Posterior cingulate gyrus (tissue), 11 donors: Measurements from ENCODE around the gene ATP2A3.

Experiments
- DNase-seq, 10 donors: peaks; one replicate each; pipeline versions ENCODE4 v3.0.0 to v3.0.0-alpha.2; 2020 to 2021; ENCODE audit warnings: mixed read lengths in 3 of 10
- intact Hi-C: fragments of 100-400 bp; cut with DNase I; formaldehyde crosslinking; loops from one replicate; pipeline ENCODE4 v1.15.1; 2023

The ATP2A3 gene

DNA sequence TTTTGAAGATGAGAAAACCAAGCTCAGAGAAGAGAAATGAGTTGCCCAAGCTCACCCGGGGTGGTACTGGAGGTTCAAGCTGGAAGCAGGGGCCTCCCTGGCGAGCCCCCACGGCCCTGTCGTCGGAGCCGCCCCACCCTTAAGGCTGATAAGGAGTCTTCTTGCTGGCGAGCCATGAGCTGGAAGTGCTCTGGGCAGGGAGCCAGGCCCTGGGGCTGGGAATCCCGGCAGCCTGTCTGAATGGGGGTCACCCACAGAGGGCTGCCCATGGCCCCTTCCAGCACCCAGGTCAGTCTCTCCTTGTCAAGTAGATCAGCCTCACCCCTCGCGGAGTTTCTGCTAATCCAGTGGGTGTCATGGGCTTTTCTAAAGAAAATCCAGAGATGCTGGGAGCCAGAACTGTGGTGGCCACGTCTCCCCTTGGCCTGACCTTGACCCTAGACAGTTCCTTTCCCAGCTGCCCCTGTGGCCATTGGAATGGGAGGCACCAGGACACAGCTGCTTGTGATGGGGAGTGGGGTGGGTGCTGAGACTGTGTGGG lies 46.8 kb downstream of the ATP2A3 start:
- intact Hi-C loops: loop anchor here (5.0 kb wide), 1 partner anchor 90 kb away; no protein-coding TSS in a partner anchor
- DNase-seq: no peak

DNA sequence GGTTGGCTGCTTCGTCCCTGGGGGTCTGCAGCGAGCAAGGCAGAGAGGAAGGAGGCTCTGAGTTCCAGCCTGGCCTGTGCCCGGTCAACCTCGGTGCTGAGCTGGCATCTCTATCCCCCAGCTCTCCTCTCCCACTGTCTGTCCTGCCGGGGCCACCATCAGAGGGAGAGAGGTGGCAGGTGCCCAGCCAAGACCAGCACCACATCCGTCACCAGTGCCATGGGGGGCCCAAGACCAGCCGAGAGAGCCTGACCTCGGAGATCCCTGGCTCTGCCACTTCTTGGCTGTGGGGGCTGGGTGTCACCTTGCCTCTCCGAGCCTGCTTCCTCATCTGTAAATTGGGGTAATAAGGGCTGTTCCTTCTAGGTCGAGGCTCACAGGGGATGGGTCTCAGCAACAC lies 47.4 kb downstream of the ATP2A3 start:
- no peak for DNase-seq
- intact Hi-C loops: loop anchor here (5.0 kb wide), 1 partner anchor 90 kb away; no protein-coding TSS in a partner anchor

- no peak for DNase-seq
- intact Hi-C loops: loop anchor here (5.0 kb wide), 1 partner anchor 91 kb away; no protein-coding TSS in a partner anchor
Measured at GRCh38 chr17:3915995-3916696, 48.1 kb downstream of the ATP2A3 start, which contains the start of gene P2RX1. Gene P2RX1, minus strand, starts transcription at chr17:3916465. Its CDS starts 240 bp downstream, at chr17:3916225.

GRCh38 chr17:3915581-3915994 lies 48.6 kb downstream of the ATP2A3 start:
- intact Hi-C loops: loop anchor here (5.0 kb wide), 1 partner anchor 92 kb away; no protein-coding TSS in a partner anchor
- no peak for DNase-seq

- intact Hi-C loops: no loop called here
- no peak for DNase-seq
Measured at GRCh38 chr17:3914312-3914670, 49.9 kb downstream of the ATP2A3 start.

DNA sequence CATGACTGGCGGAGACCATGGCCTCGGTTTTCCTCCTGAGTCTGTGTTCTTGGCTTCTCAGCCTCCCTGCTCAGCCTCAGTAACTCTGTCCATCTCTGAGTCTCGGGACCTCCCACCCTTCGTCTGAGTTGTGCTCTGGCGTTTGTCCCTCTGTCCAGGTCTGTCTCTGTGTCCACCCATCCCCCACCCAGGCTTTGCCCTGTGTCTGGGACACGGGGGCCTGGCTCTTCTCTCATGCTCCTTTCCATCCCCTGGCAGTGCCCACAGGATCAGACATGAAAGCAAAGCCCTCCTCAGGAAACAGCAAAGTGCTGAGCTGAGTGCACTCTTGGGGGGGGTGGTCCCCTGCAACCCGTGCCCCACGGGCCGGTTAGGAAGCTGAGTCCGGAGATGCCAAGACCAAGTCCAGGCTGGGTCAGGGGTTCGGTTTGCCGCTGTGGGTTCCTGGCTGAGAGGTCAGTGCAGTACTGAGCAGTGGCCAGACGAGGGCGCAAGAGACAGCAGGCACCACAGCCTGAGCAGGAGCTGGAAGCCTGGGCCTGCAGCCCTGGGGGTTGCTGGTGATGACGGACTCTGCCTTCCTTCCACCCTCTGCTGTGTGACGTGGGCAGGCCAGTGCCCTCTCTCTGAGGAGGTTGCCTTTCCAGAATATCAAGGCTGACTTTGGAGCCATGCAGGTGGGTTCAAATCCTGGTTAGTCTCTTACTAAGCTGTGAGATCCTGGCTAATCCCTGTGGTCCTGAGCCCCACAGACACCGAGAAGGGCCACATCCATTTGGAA lies 50.5 kb downstream of the ATP2A3 start:
- DNase-seq: peak; percentile 67 to 97 (median 86)
- intact Hi-C loops: no loop called here

GRCh38 chr17:3912827-3913226 lies 51.4 kb downstream of the ATP2A3 start:
- intact Hi-C loops: no loop called here
- DNase-seq: no peak

- intact Hi-C loops: no loop called here
- DNase-seq: no peak
Measured at GRCh38 chr17:3911271-3912053, 52.8 kb downstream of the ATP2A3 start.

- intact Hi-C loops: no loop called here
- no peak for DNase-seq
Measured at GRCh38 chr17:3910420-3911270, 53.6 kb downstream of the ATP2A3 start.

GRCh38 chr17:3909257-3909656 lies 55.0 kb downstream of the ATP2A3 start:
- intact Hi-C loops: no loop called here
- DNase-seq: no peak

DNA sequence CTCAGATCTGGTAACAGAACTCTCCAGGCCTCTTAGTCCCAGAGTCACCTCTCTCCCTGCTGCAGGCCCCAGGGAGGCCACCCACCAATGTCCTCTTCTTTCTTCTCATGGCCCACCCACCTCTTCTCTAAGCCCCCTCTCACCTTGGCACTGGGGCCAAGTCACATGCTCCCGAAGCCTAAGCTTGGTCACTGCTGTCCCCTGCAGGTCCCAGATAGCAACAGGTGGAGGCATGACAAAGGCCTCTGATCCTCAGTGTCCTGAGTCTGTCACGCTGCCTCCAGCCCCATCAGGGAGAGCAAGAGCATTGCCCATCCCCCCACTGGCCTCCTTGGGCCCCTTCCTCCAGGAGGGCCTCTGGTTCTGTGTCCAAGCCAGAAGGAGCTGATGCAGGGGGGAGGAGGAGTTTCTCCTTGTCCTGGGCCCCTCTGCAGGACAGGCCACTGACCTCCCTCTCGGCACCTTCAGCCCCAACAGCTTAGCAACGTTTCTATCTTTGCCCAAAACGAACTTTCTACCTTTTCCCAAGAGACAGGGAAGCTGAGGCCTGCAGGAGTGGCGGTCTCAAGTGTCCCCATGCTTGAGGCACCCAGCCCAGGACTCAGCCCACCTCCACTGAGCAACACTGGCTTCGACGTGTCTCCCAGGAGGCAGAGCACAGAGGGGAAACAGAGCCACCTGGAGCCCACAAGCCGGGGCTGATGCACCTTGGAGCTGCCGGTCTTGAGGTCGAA lies 56.6 kb downstream of the ATP2A3 start:
- intact Hi-C loops: no loop called here
- DNase-seq: no peak

DNA sequence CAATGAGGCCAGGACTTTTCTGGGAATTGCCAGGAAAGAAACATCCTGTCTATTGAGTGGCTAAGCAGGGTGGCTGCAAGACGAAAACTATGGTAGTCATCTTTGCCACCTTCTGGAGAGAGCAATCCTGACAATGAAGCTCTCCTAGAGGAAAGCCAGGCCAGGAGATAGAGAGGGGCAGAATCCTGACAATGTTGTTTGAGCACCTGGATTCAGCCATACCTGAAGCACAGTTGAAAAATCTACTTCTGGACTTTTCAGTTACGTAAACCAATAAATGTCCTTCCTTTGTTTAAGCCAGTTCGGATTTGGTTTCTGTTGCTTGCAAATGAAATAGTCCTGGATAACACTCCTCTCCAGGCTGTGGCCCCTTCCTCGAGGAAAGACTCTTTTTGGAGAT lies 57.4 kb downstream of the ATP2A3 start:
- DNase-seq: no peak
- intact Hi-C loops: no loop called here

DNA sequence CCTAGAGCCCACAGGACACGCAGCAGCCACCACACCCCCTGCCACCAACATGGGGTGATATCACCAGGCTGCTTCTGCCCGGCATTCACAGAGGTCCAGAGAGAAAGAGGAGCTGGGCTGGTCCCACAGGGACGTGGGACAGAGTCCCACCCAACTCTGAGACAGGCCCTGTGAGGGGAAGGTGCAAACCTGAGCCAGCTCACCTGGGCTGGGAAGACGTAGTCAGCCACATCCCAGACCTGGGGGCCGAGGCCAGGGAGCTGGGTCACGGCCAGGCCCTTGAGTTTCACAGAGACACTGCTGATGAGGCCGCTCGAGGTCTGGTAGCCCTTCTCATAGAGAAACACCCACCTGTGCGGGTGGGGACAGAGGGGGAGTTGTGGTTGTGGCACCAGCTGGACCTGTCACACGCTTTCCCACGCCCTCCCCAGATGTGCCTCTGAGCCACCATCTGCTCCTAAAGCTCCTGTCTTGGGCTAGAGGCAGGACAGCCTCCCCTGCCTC lies 59.2 kb downstream of the ATP2A3 start:
- intact Hi-C loops: no loop called here
- DNase-seq: no peak

GRCh38 chr17:3904501-3904900 lies 59.7 kb downstream of the ATP2A3 start:
- intact Hi-C loops: no loop called here
- DNase-seq: no peak

- intact Hi-C loops: no loop called here
- no peak for DNase-seq
Measured at GRCh38 chr17:3903881-3904290, 60.4 kb downstream of the ATP2A3 start.

DNA sequence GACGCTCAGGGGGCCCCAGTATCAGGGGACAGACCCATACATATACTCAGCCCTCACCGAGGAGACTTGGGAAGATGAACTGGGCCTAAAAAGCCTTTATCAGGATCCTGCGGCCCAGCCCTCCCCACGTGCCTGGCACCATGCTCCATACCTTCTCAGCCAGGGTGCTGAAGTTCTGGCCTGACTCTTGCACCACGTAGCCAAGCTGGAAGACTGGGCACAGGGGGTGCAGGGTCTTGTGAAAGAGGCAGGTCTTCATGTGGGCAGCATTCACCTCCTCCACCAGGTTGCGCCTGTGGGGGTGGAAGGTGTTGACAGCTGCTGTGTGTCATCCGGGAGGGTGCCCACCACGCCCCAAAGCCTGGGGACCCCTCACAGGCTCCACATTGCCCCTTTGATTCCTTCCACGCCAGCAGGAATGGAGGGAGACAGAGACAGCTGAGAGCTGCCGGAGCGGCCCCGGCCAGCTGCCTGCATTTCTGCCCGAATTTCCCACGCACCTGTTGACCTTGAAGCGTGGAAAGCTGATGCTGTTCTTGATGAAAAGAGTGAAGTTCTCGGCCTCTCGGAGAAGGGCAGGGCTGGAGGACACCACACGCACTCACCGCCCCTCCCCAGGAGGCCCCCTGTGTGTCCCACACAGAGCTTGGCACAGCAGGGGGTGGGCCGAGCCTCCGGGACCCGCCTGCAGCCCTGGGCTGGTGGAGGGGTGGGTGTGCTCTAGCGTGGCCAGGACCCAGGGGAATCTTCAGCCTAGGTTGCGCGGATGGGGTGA lies 61.0 kb downstream of the ATP2A3 start:
- intact Hi-C loops: no loop called here
- no peak for DNase-seq

GRCh38 chr17:3900646-3901045 lies 63.6 kb downstream of the ATP2A3 start:
- DNase-seq: no peak
- intact Hi-C loops: no loop called here

- no peak for DNase-seq
Measured at GRCh38 chr17:3897731-3898130, 66.5 kb downstream of the ATP2A3 start.

More at GRCh38 chr17:3897731-3898130, 66.5 kb downstream of the ATP2A3 start:
- intact Hi-C loops: no loop called here
